ENCODE measurements around the gene CAMK1D.

Gene CAMK1D

DNA sequence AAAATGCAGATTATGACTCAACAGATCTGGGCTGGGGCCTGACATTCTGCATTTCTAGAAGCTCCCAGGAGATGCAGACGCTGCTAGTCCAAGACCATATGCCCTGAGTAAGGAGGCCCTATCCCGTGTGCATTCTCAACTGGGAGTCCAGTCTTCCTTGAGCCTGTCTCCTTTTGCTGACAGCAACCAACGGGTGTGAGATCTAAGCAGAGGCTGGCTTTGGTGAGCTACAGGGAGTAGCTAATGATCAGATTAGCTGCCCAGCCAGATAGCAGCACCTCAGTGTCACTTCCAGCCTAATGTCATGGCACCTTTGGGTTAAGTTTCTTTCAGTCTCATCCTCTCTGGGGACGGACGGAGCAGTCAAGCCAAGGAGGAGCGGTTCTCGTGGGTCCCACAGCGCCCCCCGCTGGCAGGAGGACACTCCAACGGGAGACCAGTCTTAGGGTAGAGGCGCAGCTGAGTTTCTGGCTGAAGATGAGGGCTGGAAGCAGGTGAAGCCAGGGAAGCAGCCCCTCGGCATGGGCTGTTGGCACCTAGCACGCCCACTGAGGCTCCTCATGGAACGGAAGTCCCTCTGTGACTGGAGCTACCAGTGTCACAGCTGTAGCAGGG lies 498.1 kb downstream of the CAMK1D start:
- no peaks in the 10 kb centered on the region for H3K9me3 ChIP-seq (ENCODE audit: control insufficient read depth, insufficient read depth, low read depth, low read length)
- no peaks in the 10 kb centered on the region; the same call in 1 of the 2 replicates for H3K4me1 ChIP-seq (ENCODE audit: control insufficient read depth, insufficient read depth, low read length)
- CTCF ChIA-PET, result interaction anchor here (0.7 to 2.8 kb wide), 14 partner anchors 8 to 253 kb away, joined by 3 to 16 read pairs (median 3); no protein-coding TSS in a partner anchor
- POLR2A ChIA-PET, result interaction anchor here (0.7 kb wide), 1 partner anchor 23 kb away, joined by 3 read pairs; no protein-coding TSS in a partner anchor
- no peaks in the 10 kb centered on the region for H3K36me3 ChIP-seq (ENCODE audit: control insufficient read depth in 2 of 2, insufficient read depth in 1 of 2, low read length in 2 of 2)
- no peak overlapping the region for H3K4me3 ChIP-seq (ENCODE audit: low read depth, low read length)
- TF ChIP-seq ZNF654 (tag by site-specific recombination; IDR thresholded peaks at IDR 0.05; ENCODE audit: low read depth), result 0 out of 2 replicates have a peak, but pooled peaks have one; percentile 6
- TF ChIP-seq, protein P1, sequence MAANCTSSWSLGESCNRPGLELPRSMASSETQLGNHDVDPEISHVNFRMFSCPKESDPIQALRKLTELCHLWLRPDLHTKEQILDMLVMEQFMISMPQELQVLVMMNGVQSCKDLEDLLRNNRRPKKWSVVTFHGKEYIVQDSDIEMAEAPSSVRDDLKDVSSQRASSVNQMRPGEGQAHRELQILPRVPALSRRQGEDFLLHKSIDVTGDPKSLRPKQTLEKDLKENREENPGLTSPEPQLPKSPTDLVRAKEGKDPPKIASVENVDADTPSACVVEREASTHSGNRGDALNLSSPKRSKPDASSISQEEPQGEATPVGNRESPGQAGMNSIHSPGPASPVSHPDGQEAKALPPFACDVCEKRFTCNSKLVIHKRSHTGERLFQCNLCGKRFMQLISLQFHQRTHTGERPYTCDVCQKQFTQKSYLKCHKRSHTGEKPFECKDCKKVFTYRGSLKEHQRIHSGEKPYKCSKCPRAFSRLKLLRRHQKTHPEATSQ (tag by site-specific recombination; IDR thresholded peaks at IDR 0.05), result no peak
- TF ChIP-seq, protein P2, sequence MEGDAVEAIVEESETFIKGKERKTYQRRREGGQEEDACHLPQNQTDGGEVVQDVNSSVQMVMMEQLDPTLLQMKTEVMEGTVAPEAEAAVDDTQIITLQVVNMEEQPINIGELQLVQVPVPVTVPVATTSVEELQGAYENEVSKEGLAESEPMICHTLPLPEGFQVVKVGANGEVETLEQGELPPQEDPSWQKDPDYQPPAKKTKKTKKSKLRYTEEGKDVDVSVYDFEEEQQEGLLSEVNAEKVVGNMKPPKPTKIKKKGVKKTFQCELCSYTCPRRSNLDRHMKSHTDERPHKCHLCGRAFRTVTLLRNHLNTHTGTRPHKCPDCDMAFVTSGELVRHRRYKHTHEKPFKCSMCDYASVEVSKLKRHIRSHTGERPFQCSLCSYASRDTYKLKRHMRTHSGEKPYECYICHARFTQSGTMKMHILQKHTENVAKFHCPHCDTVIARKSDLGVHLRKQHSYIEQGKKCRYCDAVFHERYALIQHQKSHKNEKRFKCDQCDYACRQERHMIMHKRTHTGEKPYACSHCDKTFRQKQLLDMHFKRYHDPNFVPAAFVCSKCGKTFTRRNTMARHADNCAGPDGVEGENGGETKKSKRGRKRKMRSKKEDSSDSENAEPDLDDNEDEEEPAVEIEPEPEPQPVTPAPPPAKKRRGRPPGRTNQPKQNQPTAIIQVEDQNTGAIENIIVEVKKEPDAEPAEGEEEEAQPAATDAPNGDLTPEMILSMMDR (tag by site-specific recombination; IDR thresholded peaks at IDR 0.05), result peak; percentile 19; the same call in 1 of the 2 replicates
- TF ChIP-seq ZSCAN16 (tag by site-specific recombination; IDR thresholded peaks at IDR 0.05), result no peak
- no peak for TF ChIP-seq ZNF677 (tag by site-specific recombination; IDR thresholded peaks at IDR 0.05)
- H3K27ac ChIP-seq (ENCODE audit: extremely low read depth, low read depth, low read length), result no peak overlapping the region

DNA sequence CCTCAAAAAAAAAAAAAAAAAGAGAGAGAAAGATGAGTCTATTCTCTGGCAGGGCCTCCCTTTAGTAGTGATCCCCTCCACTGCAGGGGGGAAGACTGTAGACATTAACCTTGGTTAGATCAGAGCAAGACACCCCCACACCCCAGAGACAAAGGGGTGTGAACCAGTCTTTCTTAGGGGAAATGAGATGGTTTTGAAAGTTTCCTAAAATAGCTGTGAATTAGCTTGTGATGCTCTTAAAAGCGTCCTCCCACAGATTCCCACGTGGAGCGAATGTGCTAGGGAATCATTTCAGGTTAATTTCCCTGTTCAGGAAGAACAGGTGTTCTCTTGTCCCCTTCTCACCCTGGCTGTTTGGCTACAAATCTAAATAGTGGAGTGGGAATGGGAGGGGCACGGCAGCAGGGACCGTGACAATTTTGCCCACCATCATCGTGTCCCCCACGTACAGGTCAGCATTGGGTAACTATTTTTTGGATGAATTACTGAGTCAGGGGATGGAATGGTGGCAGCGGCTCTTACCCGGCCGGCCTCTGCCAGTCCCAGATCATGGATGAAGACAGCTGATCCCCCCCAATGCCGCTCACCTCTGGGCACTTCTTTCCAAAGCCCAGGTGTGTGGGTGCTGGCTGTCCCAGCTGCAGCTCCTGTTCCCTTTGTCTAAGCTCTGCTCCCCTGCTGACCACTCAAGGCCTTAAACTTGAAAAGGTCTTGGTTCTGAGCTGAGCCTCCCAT lies 499.3 kb downstream of the CAMK1D start:
- ChIA-PET CTCF (interaction anchor here (0.6 to 2.8 kb wide), 6 partner anchors 7 to 461 kb away, joined by 3 to 16 read pairs (median 3); no protein-coding TSS in a partner anchor), POLR2A (interaction anchor here (0.7 kb wide), 1 partner anchor 22 kb away, joined by 3 read pairs; no protein-coding TSS in a partner anchor)
- no peak overlapping the region for H3K4me3 ChIP-seq (ENCODE audit: low read depth, low read length)
- no peaks in the 10 kb centered on the region; the same call in 1 of the 2 replicates for H3K4me1 ChIP-seq (ENCODE audit: control insufficient read depth, insufficient read depth, low read length)
- TF ChIP-seq ZNF843 (tag by site-specific recombination; IDR thresholded peaks at IDR 0.05), result no peak
- TF ChIP-seq ZNF19 (tag by site-specific recombination; IDR thresholded peaks at IDR 0.05; ENCODE audit: low read depth), result no peak
- no peaks in the 10 kb centered on the region for H3K9me3 ChIP-seq (ENCODE audit: control insufficient read depth, insufficient read depth, low read depth, low read length)
- no peak overlapping the region for H3K27ac ChIP-seq (ENCODE audit: extremely low read depth, low read depth, low read length)
- no peaks in the 10 kb centered on the region for H3K36me3 ChIP-seq (ENCODE audit: control insufficient read depth in 2 of 2, insufficient read depth in 1 of 2, low read length in 2 of 2)

DNA sequence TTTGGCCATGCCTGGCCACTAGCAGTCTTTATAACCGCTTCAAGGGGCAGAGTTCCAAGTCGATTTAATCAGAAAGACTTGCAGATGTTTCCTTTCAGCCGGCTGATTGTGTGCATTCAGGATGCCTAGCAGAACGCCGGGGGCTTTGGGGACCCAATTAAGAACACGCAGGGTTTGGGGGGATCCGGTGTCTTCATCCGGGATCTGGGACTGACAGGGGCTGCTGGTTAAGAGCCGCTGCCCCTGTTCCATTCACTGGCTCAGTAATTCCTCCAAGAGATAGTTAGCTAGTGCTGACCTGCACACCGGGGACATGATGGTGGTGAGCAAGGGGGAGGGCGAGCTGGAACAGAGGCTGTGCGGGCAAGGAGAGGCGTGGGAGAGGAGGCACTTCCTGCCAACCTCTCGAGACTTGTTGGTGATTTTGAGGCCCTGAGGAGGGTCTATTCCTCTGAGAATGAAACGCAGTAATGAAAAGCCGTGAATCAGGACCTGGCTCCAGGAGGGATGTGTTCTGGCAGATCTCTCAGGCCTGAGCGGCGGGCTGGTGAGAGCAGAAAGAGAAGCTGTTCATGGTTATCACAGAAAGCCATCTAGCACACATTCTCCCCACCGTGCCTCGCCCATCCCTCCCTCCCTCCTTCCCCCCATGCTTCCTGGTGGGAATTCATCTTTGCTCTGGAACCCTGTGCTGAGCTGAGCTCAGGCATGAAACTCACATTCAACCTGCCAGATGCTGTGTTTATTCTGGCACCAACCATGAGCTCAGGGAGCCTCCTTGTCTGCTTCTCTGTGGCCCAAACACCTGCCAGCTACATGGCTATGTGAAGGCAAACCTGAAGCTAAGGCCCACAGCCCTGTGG lies 500.2 kb downstream of the CAMK1D start:
- ChIA-PET POLR2A (no interaction called here), CTCF (interaction anchor here (0.9 to 1.0 kb wide), 2 partner anchors 9 to 86 kb away, joined by 3 read pairs; no protein-coding TSS in a partner anchor)
- no peak overlapping the region for H3K27ac ChIP-seq (ENCODE audit: extremely low read depth, low read depth, low read length)
- TF ChIP-seq ZNF114 (tag by site-specific recombination; IDR thresholded peaks at IDR 0.05), result no peak
- TF ChIP-seq RBAK (tag by site-specific recombination; IDR thresholded peaks at IDR 0.05), result no peak
- TF ChIP-seq, protein P3, sequence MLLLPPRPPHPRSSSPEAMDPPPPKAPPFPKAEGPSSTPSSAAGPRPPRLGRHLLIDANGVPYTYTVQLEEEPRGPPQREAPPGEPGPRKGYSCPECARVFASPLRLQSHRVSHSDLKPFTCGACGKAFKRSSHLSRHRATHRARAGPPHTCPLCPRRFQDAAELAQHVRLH (tag by site-specific recombination; IDR thresholded peaks at IDR 0.05), result no peak
- TF ChIP-seq ZNF394 (tag by site-specific recombination; IDR thresholded peaks at IDR 0.05; ENCODE audit: borderline replicate concordance), result no peak
- no peak for TF ChIP-seq KLF16 (tag by site-specific recombination; IDR thresholded peaks at IDR 0.05)
- TF ChIP-seq GFI1B (tag by site-specific recombination; IDR thresholded peaks at IDR 0.05), result no peak
- no peak for TF ChIP-seq GLIS2 (tag by site-specific recombination; IDR thresholded peaks at IDR 0.05)
- TF ChIP-seq SETDB1 (IDR thresholded peaks at IDR 0.05; ENCODE audit: insufficient read length, low read length), result no peak
- TF ChIP-seq ZNF366 (tag by site-specific recombination; conservative IDR thresholded peaks at IDR 0.05), result no peak
- TF ChIP-seq ZNF157 (tag by site-specific recombination; IDR thresholded peaks at IDR 0.05), result no peak
- TF ChIP-seq ZEB2 (tag by site-specific recombination; IDR thresholded peaks at IDR 0.05), result no peak
- TF ChIP-seq, protein P4, sequence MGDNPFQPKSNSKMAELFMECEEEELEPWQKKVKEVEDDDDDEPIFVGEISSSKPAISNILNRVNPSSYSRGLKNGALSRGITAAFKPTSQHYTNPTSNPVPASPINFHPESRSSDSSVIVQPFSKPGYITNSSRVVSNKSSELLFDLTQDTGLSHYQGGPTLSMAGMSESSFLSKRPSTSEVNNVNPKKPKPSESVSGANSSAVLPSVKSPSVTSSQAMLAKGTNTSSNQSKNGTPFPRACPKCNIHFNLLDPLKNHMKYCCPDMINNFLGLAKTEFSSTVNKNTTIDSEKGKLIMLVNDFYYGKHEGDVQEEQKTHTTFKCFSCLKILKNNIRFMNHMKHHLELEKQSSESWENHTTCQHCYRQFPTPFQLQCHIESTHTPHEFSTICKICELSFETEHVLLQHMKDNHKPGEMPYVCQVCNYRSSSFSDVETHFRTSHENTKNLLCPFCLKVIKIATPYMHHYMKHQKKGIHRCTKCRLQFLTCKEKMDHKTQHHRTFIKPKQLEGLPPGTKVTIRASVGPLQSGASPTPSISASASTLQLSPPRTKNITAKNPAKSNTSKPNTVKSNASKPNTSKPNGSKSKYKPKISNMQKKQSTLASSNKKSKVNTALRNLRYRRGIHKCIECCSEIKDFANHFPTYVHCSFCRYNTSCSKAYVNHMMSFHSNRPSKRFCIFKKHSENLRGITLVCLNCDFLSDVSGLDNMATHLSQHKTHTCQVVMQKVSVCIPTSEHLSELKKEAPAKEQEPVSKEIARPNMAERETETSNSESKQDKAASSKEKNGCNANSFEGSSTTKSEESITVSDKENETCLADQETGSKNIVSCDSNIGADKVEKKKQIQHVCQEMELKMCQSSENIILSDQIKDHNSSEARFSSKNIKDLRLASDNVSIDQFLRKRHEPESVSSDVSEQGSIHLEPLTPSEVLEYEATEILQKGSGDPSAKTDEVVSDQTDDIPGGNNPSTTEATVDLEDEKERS (tag by site-specific recombination; IDR thresholded peaks at IDR 0.05), result no peak
- no peaks in the 10 kb centered on the region for H3K36me3 ChIP-seq (ENCODE audit: control insufficient read depth in 2 of 2, insufficient read depth in 1 of 2, low read length in 2 of 2)
- H3K4me3 ChIP-seq (ENCODE audit: low read depth, low read length), result no peak overlapping the region
- H3K9me3 ChIP-seq (ENCODE audit: control insufficient read depth, insufficient read depth, low read depth, low read length), result no peaks in the 10 kb centered on the region
- no peaks in the 10 kb centered on the region; the same call in 1 of the 2 replicates for H3K4me1 ChIP-seq (ENCODE audit: control insufficient read depth, insufficient read depth, low read length)

Data from HEK293 (cell line).